DOHH2 (cell line): ENCODE data around the gene DNAJA3.

Source experiments
- H3F3A ChIP-seq: fragments of 200-600 bp; sonication (generic), shearing (Covaris generic); 2 replicates; pipeline ENCODE4 v1.6.0; 2016; ENCODE audit warnings: antibody characterized with exemption, mild to moderate bottlenecking; ENCODE audit not compliant: control insufficient read depth, insufficient read depth
- H3K27ac ChIP-seq: fragments of 200-600 bp; sonication (generic); 2 replicates; pipeline ENCODE4 v1.5.1; 2014; ENCODE audit warnings: low read depth, mild to moderate bottlenecking, low read length, moderate library complexity
- H3K27me3 ChIP-seq: fragments of 200-600 bp; sonication (generic); 2 replicates; pipeline ENCODE4 v1.6.1; 2014; ENCODE audit warnings: mild to moderate bottlenecking, low read length, mixed read lengths; ENCODE audit not compliant: control insufficient read depth
- H3K36me3 ChIP-seq: fragments of 200-600 bp; sonication (generic); 2 replicates; pipeline ENCODE4 v1.6.1; 2014; ENCODE audit warnings: mild to moderate bottlenecking, low read length, moderate library complexity, mixed read lengths; ENCODE audit not compliant: control insufficient read depth
- H3K4me1 ChIP-seq: fragments of 200-600 bp; sonication (generic); 2 replicates; pipeline ENCODE4 v1.6.1; 2014; ENCODE audit warnings: mild to moderate bottlenecking, low read length, mixed read lengths; ENCODE audit not compliant: control insufficient read depth
- H3K4me2 ChIP-seq: fragments of 200-600 bp; sonication (generic); 2 replicates; pipeline ENCODE4 v1.6.0; 2014; ENCODE audit warnings: mild to moderate bottlenecking, low read length, moderate library complexity
- H3K4me3 ChIP-seq: fragments of 200-600 bp; sonication (generic); 2 replicates; pipeline ENCODE4 v1.5.1; 2014; ENCODE audit warnings: mild to moderate bottlenecking, low read length, mixed read lengths
- H3K79me2 ChIP-seq: fragments of 200-600 bp; sonication (generic); 2 replicates; pipeline ENCODE4 v1.6.1; 2014; ENCODE audit warnings: mild to moderate bottlenecking, low read length, mixed read lengths; ENCODE audit not compliant: control insufficient read depth
- H3K9me2 ChIP-seq: fragments of 200-600 bp; sonication (generic); replicated peaks from 2 replicates; pipeline ENCODE4 v1.6.1; 2014; ENCODE audit warnings: mild to moderate bottlenecking, low read length, mixed read lengths; ENCODE audit not compliant: control insufficient read depth
- H3K9me3 ChIP-seq: fragments of 200-600 bp; sonication (generic); 2 replicates; pipeline ENCODE4 v1.6.1; 2014; ENCODE audit warnings: antibody characterized with exemption, low read length, mixed read lengths; ENCODE audit not compliant: control insufficient read depth, insufficient read depth
- H4K20me1 ChIP-seq: fragments of 200-600 bp; sonication (generic); 2 replicates; pipeline ENCODE4 v1.6.0; 2014; ENCODE audit warnings: low read depth, mild to moderate bottlenecking, antibody characterized with exemption, low read length, moderate library complexity; ENCODE audit not compliant: control insufficient read depth, insufficient read depth
- CTCF ChIP-seq: fragments of 200-600 bp; sonication (generic); IDR thresholded peaks from one replicate; pipeline ENCODE4 v1.5.1; 2014; ENCODE audit warnings: antibody characterized with exemption, mild to moderate bottlenecking, low read depth, low read length; ENCODE audit not compliant: poor library complexity, severe bottlenecking
- EZH2phosphoT487 ChIP-seq: fragments of 200-600 bp; sonication (generic); IDR thresholded peaks from 2 replicates; pipeline ENCODE4 v1.6.1; 2017; ENCODE audit warnings: borderline replicate concordance, mild to moderate bottlenecking, antibody characterized with exemption, low read length, moderate library complexity, mixed read lengths

DNAJA3 gene

GRCh38 chr16:4426722-4427372 is 1.2 kb downstream of the DNAJA3 start:
- Histone ChIP-seq H3K4me1 (peaks cover 21% of the 10 kb centered on the region), H4K20me1 (peaks cover 23% of the 10 kb centered on the region; the same call in 1 of the 2 replicates), H3K36me3 (peaks cover 57% of the 10 kb centered on the region), H3K9me3 (no peaks in the 10 kb centered on the region), H3K4me3 (peak overlapping the region; percentile 97), H3K9me2 (no peaks in the 10 kb centered on the region), H3F3A (no peaks in the 10 kb centered on the region), H3K27ac (peak overlapping the region; percentile 81), H3K4me2 (peak overlapping the region; percentile 92), H3K79me2 (peaks cover 67% of the 10 kb centered on the region), H3K27me3 (no peaks in the 10 kb centered on the region)
- no peak for TF ChIP-seq CTCF
- no peak for TF ChIP-seq EZH2phosphoT487

- Histone ChIP-seq H3K9me2 (no peaks in the 10 kb centered on the region), H3K27me3 (no peaks in the 10 kb centered on the region), H3F3A (0 out of 2 replicates have a peak, but pooled peaks cover 3% of the 10 kb centered on the region), H3K4me1 (peaks cover 21% of the 10 kb centered on the region), H4K20me1 (peaks cover 26% of the 10 kb centered on the region; the same call in 1 of the 2 replicates), H3K4me2 (no peak overlapping the region), H3K36me3 (peaks cover 66% of the 10 kb centered on the region), H3K79me2 (peaks cover 75% of the 10 kb centered on the region), H3K4me3 (no peak overlapping the region), H3K9me3 (no peaks in the 10 kb centered on the region), H3K27ac (no peak overlapping the region)
- TF ChIP-seq CTCF (no peak), EZH2phosphoT487 (no peak)
Observed at GRCh38 chr16:4428500-4428899, 2.8 kb downstream of the DNAJA3 start.

GRCh38 chr16:4431023-4431422 is 5.4 kb downstream of the DNAJA3 start:
- peaks cover 88% of the 10 kb centered on the region for H3K36me3 ChIP-seq
- peaks cover 88% of the 10 kb centered on the region for H3K79me2 ChIP-seq

More at GRCh38 chr16:4431023-4431422, 5.4 kb downstream of the DNAJA3 start:
- Histone ChIP-seq H4K20me1 (peaks cover 26% of the 10 kb centered on the region; the same call in 1 of the 2 replicates), H3K4me2 (no peak overlapping the region), H3K4me1 (peaks cover 14% of the 10 kb centered on the region), H3F3A (0 out of 2 replicates have a peak, but pooled peaks cover 3% of the 10 kb centered on the region), H3K27me3 (no peaks in the 10 kb centered on the region), H3K4me3 (no peak overlapping the region), H3K27ac (no peak overlapping the region), H3K9me2 (no peaks in the 10 kb centered on the region), H3K9me3 (no peaks in the 10 kb centered on the region)
- no peak for TF ChIP-seq CTCF
- TF ChIP-seq EZH2phosphoT487 = no peak
